NB4 (cell line): ENCODE results near the gene ADAMTS7.

Experiments
- CTCF ChIP-seq: IDR thresholded peaks from one replicate; pipeline ENCODE4 v1.5.1; 2012; ENCODE audit warnings: low read depth, low read length
- MAX ChIP-seq: IDR thresholded peaks from 2 replicates; pipeline ENCODE4 v1.6.1; 2011; ENCODE audit warnings: low read depth, low read length
- MYC ChIP-seq: IDR thresholded peaks from 2 replicates; pipeline ENCODE4 v1.6.1; 2011; ENCODE audit warnings: low read depth, low read length
- POLR2A ChIP-seq: IDR thresholded peaks from 2 replicates; pipeline ENCODE4 v1.6.1; 2011; ENCODE audit warnings: mild to moderate bottlenecking; ENCODE audit not compliant: insufficient read length; ENCODE audit errors: extremely low read depth

- TF ChIP-seq MYC: no peak
- no peak for TF ChIP-seq CTCF
- TF ChIP-seq POLR2A: no peak
- no peak for TF ChIP-seq MAX
These were observed 95.8 kb downstream of the ADAMTS7 start for GRCh38 chr15:78715434-78715833.
